Measurements from ENCODE around the gene HHAT. TPM values are rescaled to one million over a fixed set of nuclear protein-coding genes. Genes with fewer than 3 reads are reported as not detected.

Gene HHAT
- total and polyA plus RNA-seq, 7 donors: 0.11 to 0.64 (median 0.16) TPM

DNA sequence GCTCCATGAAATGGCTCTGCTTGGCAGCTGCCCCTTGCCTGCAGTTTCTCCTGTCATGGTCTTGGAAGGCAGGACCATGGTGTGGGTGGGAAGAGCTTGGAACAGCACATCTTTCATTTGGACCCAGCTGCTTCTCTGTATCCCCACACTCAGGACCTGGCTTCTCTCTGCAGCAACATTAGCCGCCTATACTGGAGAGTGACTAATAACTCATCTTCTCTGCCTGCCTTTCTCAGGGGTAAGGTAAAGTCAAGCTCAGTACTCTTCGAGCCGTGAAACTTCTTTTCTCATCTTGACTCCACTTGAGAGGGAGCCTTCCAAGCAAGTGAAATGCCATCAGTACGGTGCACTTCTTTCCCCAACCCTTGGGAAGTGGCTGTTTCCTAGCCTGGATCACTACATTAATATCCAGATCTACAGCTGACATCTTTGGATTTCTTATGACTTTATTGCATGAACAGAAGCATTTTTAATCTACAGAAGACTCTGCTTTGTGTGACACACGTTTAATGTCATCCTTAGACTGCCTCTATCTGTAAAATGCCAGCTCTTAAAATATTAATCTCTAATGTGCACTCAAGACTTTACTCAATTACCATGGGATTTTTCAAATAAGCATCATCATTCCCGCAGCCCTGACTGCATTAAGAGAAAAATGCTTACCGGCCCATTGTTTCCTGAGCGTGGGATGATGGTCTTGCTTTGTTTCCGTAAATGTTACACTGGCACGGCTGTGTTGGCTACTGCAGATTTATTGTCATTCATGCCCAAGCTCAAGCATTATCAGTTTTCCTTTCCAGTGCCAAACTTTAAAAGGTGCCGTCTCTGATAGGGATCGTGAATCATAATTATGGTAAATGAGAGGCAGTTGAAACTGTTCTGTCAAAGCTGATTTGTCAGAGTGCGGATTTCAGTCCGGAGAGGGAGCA, 242.9 kb downstream of the HHAT start:
- H3K9me3 ChIP-seq: no peaks in the 10 kb centered on the region
- no peaks in the 10 kb centered on the region for H3K4me1 ChIP-seq
- intact Hi-C loops (cut with DNase I): no loop called here
- no peak overlapping the region for H3K4me3 ChIP-seq
- peaks cover 0 to 2% (median 0%) of the 10 kb centered on the region in 3 donors for H3K27me3 ChIP-seq (ENCODE audit: insufficient read depth in 3 of 3, low read length in 2 of 3)
- ATAC-seq (no peak), DNase-seq (no peak)
- no peak overlapping the region for H3K27ac ChIP-seq
- no peaks in the 10 kb centered on the region for H3K36me3 ChIP-seq (ENCODE audit: insufficient read depth in 1 of 2, low read depth in 1 of 2)
- TF ChIP-seq, protein P1, sequence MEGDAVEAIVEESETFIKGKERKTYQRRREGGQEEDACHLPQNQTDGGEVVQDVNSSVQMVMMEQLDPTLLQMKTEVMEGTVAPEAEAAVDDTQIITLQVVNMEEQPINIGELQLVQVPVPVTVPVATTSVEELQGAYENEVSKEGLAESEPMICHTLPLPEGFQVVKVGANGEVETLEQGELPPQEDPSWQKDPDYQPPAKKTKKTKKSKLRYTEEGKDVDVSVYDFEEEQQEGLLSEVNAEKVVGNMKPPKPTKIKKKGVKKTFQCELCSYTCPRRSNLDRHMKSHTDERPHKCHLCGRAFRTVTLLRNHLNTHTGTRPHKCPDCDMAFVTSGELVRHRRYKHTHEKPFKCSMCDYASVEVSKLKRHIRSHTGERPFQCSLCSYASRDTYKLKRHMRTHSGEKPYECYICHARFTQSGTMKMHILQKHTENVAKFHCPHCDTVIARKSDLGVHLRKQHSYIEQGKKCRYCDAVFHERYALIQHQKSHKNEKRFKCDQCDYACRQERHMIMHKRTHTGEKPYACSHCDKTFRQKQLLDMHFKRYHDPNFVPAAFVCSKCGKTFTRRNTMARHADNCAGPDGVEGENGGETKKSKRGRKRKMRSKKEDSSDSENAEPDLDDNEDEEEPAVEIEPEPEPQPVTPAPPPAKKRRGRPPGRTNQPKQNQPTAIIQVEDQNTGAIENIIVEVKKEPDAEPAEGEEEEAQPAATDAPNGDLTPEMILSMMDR (IDR thresholded peaks at IDR 0.05): no peak
- WGBS, 3 donors: 70 to 73% (median 72%) methylated on average over 14 of the region's 14 CpGs

DNA sequence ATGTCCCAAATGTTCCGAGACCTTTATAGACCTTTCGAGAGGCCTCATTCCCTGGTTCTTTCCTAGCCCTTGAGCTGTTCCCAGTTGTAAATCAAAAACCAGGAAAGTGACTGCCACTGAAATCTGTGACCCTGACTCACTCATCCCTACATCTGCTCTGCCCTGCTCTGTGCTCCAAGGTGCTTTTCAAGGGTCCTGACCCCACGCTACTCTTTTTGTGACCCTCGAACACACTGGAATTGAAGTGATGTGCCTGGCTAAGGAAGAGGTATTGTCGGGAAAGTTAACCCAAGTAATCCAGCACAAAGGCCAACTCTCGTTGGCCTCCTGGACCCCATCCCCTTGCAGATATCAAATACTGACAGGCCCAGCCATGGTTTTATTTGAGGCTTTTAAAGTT, 244.4 kb downstream of the HHAT start:
- DNase-seq (no peak), ATAC-seq (no peak)
- Histone ChIP-seq H3K27ac (no peak overlapping the region), H3K36me3 (ENCODE audit: insufficient read depth in 1 of 2, low read depth in 1 of 2) (no peaks in the 10 kb centered on the region), H3K9me3 (no peaks in the 10 kb centered on the region), H3K4me3 (no peak overlapping the region), H3K4me1 (no peaks in the 10 kb centered on the region), H3K27me3 (ENCODE audit: insufficient read depth in 3 of 3, low read length in 2 of 3) (no peaks in the 10 kb centered on the region)
- TF ChIP-seq, protein P1 (IDR thresholded peaks at IDR 0.05): no peak
- 82 to 83% (median 83%) methylated on average over 6 of the region's 6 CpGs for WGBS, 3 donors
- intact Hi-C loops (cut with DNase I): no loop called here

DNA sequence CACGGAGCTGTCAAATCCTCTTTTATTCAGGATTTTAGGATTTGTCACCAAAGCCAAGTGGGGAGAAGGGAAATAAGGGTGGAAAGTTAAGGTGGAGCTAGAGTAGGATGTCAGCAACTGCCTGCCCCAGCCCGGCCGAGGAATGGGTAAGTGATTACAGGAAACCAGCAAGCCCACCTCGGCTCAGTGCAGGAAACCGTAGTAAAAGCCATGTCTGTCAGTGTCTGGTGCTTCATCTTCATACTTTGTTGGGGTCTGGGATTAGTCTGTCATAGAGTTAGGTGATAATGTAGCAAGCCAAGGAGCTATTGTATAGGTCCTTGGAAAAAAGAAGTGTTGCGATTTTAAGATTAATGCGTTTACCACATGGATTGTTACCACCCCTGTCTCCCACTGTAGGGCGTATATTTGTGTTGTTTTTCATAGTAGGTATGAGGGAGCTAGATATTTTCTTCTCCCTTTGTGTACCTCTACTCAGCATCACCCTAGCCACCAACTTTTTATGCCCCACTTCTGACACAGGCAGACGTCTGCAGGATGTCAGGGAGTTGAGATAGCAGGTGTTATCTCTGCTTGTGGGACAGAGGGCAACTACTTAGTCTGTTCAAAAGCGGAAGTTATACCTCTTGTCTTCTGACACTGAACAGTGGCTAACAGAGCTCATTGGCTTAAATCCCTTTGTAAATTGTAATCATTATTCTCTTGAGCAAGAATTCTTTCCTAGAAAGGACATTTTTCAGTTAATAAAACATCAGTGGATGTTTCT, 253.7 kb downstream of the HHAT start:
- WGBS, 3 donors: 64 to 71% (median 70%) methylated on average over 10 of the region's 10 CpGs
- H3K27me3 ChIP-seq (ENCODE audit: insufficient read depth in 3 of 3, low read length in 2 of 3): no peaks in the 10 kb centered on the region
- intact Hi-C loops (cut with DNase I): loop anchor here (5.0 to 10.0 kb wide), 2 partner anchors 550 to 1072 kb away; partner anchors contain the start of gene KCNH1 (in 1 of the 2)
- no peaks in the 10 kb centered on the region for H3K4me1 ChIP-seq
- no peaks in the 10 kb centered on the region for H3K9me3 ChIP-seq
- no peaks in the 10 kb centered on the region for H3K36me3 ChIP-seq (ENCODE audit: insufficient read depth in 1 of 2, low read depth in 1 of 2)
- H3K27ac ChIP-seq: no peak overlapping the region
- TF ChIP-seq, protein P1 (IDR thresholded peaks at IDR 0.05): no peak
- H3K4me3 ChIP-seq: no peak overlapping the region
- DNase-seq: no peak
- ATAC-seq: no peak

DNA sequence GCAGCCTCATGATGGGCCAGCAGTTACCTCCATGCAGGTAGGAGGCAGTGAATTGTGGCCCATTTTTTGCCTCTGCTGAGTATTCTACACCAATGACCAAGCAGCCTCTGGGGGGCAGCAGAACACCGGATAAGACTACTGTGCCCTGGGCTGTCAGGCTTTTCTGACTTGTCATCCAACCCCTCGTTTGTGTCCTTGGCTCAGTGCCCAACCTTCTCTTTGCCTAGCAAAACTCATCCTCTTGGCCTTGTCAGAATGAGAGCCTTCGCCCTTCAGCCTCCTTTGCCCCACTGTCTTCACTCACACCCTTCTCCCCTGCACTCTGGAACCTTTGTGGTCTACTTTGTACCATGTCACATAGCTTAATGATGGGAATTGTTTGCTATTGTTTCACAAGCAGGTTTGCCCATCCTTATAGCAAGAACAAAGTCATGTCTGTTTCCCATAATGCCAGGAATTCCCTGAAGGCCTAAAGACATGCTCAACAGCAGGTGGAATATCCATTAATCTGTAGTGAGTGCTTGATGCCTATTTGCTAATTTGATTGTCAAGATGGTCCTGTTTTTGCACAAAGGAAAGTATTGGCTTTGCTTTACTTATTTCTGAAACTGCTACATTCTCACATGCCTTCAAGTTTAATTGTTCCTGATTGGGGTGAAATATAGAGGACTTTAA, 255.9 kb downstream of the HHAT start:
- Histone ChIP-seq H3K4me1 (no peaks in the 10 kb centered on the region), H3K27me3 (ENCODE audit: insufficient read depth in 3 of 3, low read length in 2 of 3) (no peaks in the 10 kb centered on the region), H3K36me3 (ENCODE audit: insufficient read depth in 1 of 2, low read depth in 1 of 2) (no peaks in the 10 kb centered on the region), H3K4me3 (no peak overlapping the region), H3K9me3 (no peaks in the 10 kb centered on the region), H3K27ac (no peak overlapping the region)
- intact Hi-C loops (cut with DNase I): loop anchor here (2.0 to 10.0 kb wide), 3 partner anchors 548 to 1070 kb away; partner anchors contain the start of gene KCNH1 (in 2 of the 2)
- 16 to 24% (median 22%) methylated on average over 3 of the region's 3 CpGs for WGBS, 3 donors
- DNase-seq (peak; percentile 71 to 86), ATAC-seq (peak; percentile 43 to 89 (median 70))
- TF ChIP-seq, protein P1 (IDR thresholded peaks at IDR 0.05): peak; percentile 43
